WTC11 (cell line): ENCODE data around the gene JUP. TPM values are rescaled to one million over a fixed set of nuclear protein-coding genes. Genes with fewer than 3 reads are reported as not detected.

Source experiments
- ATAC-seq: fragments of 200-7000 bp; cut with Tn5 transposase; 2 replicates; pipeline ENCODE4 v1.10.0; 2021; ENCODE audit warnings: mild to moderate bottlenecking, moderate library complexity
- CTCF ChIA-PET: fragments of 300-600 bp; sonication (Branson Sonifier 250); formaldehyde crosslinking; loops from one replicate; lab custom pipeline; 2021; ENCODE audit warnings: antibody characterized with exemption; lab: Charles Lee
- POLR2A ChIA-PET: fragments of 350-600 bp; sonication (Branson Sonifier 250); formaldehyde crosslinking; loops from one replicate; lab custom pipeline; 2021; ENCODE audit warnings: antibody characterized with exemption; lab: Charles Lee
- DNase-seq: peaks from one replicate; pipeline ENCODE4 v3.0.0; 2021; ENCODE audit warnings: low spot score
- H3K27ac Mint-ChIP-seq: 2 replicates; pipeline ENCODE4 v1.8.0; 2021; ENCODE audit warnings: mixed read lengths
- H3K27me3 Mint-ChIP-seq: 2 replicates; pipeline ENCODE4 v1.8.0; 2021; ENCODE audit warnings: low read depth, mild to moderate bottlenecking, moderate library complexity, mixed read lengths
- H3K36me3 Mint-ChIP-seq: 2 replicates; pipeline ENCODE4 v1.8.0; 2021; ENCODE audit warnings: mixed read lengths
- H3K4me1 Mint-ChIP-seq: 2 replicates; pipeline ENCODE4 v1.8.0; 2022; ENCODE audit warnings: mixed read lengths
- H3K4me3 Mint-ChIP-seq: 2 replicates; pipeline ENCODE4 v1.8.0; 2021; ENCODE audit warnings: mild to moderate bottlenecking, moderate library complexity, mixed read lengths
- H3K9me3 Mint-ChIP-seq: 2 replicates; pipeline ENCODE4 v1.8.0; 2021; ENCODE audit warnings: mixed read lengths
- GRHL2 ChIP-seq: fragments of 250-450 bp; sonication (Bioruptor Pico); IDR thresholded peaks from 2 replicates; pipeline ENCODE4 v1.8.0; 2022; ENCODE audit warnings: mild to moderate bottlenecking, moderate library complexity; ENCODE audit not compliant: insufficient replicate concordance, severe bottlenecking
- GTF2I ChIP-seq: fragments of 250-450 bp; sonication (Bioruptor Pico); conservative IDR thresholded peaks from 2 replicates; pipeline ENCODE4 v1.4.0; 2021; ENCODE audit warnings: mild to moderate bottlenecking
- IRF2 ChIP-seq: sonication (generic); formaldehyde crosslinking; IDR thresholded peaks from 2 replicates; pipeline ENCODE4 v1.8.0; 2022; ENCODE audit warnings: low read depth, missing genetic modification reagents, borderline replicate concordance
- JAZF1 ChIP-seq: fragments of 250-450 bp; sonication (Bioruptor Pico); IDR thresholded peaks from 2 replicates; pipeline ENCODE4 v1.9.0; 2021; ENCODE audit warnings: moderate library complexity, mild to moderate bottlenecking, inconsistent platforms
- SP1 ChIP-seq: sonication (generic); formaldehyde crosslinking; conservative IDR thresholded peaks from 2 replicates; pipeline ENCODE4 v1.8.1; 2022; ENCODE audit warnings: missing genetic modification reagents
- ZBTB21 ChIP-seq: sonication (generic); formaldehyde crosslinking; IDR thresholded peaks from 2 replicates; pipeline ENCODE4 v1.8.1; 2023; ENCODE audit warnings: mild to moderate bottlenecking, missing genetic modification reagents, borderline replicate concordance
- ZNF317 ChIP-seq: sonication (generic); formaldehyde crosslinking; IDR thresholded peaks from 2 replicates; pipeline ENCODE4 v1.8.1; 2023; ENCODE audit warnings: low read depth, mild to moderate bottlenecking, moderate library complexity, missing genetic modification reagents, borderline replicate concordance
- ZSCAN18 ChIP-seq: fragments of 250-450 bp; sonication (Bioruptor Pico); IDR thresholded peaks from 2 replicates; pipeline ENCODE4 v2.1.2; 2022; ENCODE audit warnings: mild to moderate bottlenecking, moderate library complexity
- total RNA-seq: library from RNA; stranded (reverse); gene quantifications from 3 replicates; pipeline ENCODE4 v1.2.3, GENCODE V29; 2021
- TF ChIP-seq, protein P1 (sequence below): fragments of 200-600 bp; IDR thresholded peaks from 2 replicates; pipeline ENCODE4 v1.8.0; 2022; ENCODE audit warnings: antibody characterized with exemption
- TF ChIP-seq, protein P2 (sequence below): sonication (generic); formaldehyde crosslinking; IDR thresholded peaks from 2 replicates; pipeline ENCODE4 v1.8.1; 2022; ENCODE audit warnings: low read depth, mild to moderate bottlenecking, moderate library complexity, missing genetic modification reagents, borderline replicate concordance
- TF ChIP-seq, protein P3 (sequence below): sonication (generic); formaldehyde crosslinking; IDR thresholded peaks from 2 replicates; pipeline ENCODE4 v1.8.1; 2022; ENCODE audit warnings: mild to moderate bottlenecking, missing genetic modification reagents, moderate library complexity, borderline replicate concordance

The JUP gene
- total RNA-seq, 1 experiment from 2014 or later: 103 TPM

DNA sequence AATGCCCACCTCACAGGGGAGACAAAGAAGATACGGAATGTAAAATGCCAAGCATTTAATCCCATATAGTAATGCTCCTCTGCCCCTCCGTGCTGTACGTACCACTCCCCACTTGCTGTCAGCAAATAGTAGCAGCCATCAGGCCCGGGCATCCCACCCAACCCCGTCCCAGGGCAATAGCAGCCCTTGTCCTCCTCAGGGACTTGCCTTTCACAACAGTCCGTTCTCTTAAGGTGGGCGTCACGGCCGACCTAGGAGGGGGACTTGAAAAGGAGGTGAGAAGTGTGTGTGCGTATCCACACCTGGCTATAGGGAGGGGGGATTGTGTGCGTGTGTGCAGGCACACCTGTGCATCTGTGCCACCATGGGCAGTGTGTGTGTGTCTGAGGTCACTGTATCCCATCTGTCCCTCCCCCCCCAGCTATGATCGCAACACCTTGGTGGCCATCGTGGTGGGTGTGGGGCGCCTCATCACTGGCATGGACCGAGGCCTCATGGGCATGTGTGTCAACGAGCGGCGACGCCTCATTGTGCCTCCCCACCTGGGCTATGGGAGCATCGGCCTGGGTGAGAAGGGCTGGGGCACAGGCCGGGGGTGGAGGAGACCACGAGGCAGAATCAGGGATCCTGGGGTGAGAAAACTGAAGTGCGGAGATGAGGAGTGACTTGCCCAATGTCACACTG is 30.3 kb upstream of the JUP start:
- DNase-seq: no peak
- POLR2A ChIA-PET: no interaction called here
- Mint-ChIP-seq H3K27ac (peak overlapping the region; percentile 60; the same call in 1 of the 2 replicates), H3K4me1 (peaks cover 27% of the 10 kb centered on the region), H3K4me3 (no peak overlapping the region), H3K27me3 (no peaks in the 10 kb centered on the region), H3K36me3 (peaks cover 15% of the 10 kb centered on the region), H3K9me3 (no peaks in the 10 kb centered on the region)
- CTCF ChIA-PET: no interaction called here
- no peak for ATAC-seq
- no peak for TF ChIP-seq GTF2I (CRISPR knock-in tag)

DNA sequence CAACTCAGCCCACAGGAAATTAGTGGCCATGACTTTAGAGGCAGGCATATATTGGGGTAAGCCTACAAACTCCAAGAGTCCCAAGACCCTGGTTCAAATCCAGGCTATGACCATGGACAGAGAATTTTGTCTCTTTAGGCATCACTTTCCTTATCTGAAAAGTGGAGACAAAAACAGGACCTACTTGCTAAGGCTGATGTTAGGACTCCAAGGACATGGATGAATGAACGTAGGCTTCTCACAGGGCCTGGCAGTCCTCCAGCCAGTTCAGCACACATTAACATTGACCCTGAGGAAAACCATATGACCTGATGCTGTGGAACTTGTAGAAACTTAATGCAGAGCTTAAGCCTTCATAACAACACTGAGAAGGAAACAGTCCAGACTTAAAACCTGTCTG is 27.7 kb upstream of the JUP start:
- peak overlapping the region; percentile 98 for H3K4me3 Mint-ChIP-seq
- peaks cover 21% of the 10 kb centered on the region for H3K36me3 Mint-ChIP-seq
- POLR2A ChIA-PET: interaction anchor here (0.9 kb wide), 1 partner anchor 28 kb away, joined by 3 read pairs; the partner anchor contains the start of gene JUP
- no peaks in the 10 kb centered on the region for H3K9me3 Mint-ChIP-seq
- no peak overlapping the region for H3K27ac Mint-ChIP-seq
- peaks cover 33% of the 10 kb centered on the region for H3K4me1 Mint-ChIP-seq
- no peak for DNase-seq
- ATAC-seq: no peak
- no peak for TF ChIP-seq GRHL2
- TF ChIP-seq, protein P1, sequence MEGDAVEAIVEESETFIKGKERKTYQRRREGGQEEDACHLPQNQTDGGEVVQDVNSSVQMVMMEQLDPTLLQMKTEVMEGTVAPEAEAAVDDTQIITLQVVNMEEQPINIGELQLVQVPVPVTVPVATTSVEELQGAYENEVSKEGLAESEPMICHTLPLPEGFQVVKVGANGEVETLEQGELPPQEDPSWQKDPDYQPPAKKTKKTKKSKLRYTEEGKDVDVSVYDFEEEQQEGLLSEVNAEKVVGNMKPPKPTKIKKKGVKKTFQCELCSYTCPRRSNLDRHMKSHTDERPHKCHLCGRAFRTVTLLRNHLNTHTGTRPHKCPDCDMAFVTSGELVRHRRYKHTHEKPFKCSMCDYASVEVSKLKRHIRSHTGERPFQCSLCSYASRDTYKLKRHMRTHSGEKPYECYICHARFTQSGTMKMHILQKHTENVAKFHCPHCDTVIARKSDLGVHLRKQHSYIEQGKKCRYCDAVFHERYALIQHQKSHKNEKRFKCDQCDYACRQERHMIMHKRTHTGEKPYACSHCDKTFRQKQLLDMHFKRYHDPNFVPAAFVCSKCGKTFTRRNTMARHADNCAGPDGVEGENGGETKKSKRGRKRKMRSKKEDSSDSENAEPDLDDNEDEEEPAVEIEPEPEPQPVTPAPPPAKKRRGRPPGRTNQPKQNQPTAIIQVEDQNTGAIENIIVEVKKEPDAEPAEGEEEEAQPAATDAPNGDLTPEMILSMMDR: no peak
- no peak for TF ChIP-seq IRF2 (CRISPR knock-in tag)
- TF ChIP-seq JAZF1 (CRISPR knock-in tag): no peak
- TF ChIP-seq, protein P2, sequence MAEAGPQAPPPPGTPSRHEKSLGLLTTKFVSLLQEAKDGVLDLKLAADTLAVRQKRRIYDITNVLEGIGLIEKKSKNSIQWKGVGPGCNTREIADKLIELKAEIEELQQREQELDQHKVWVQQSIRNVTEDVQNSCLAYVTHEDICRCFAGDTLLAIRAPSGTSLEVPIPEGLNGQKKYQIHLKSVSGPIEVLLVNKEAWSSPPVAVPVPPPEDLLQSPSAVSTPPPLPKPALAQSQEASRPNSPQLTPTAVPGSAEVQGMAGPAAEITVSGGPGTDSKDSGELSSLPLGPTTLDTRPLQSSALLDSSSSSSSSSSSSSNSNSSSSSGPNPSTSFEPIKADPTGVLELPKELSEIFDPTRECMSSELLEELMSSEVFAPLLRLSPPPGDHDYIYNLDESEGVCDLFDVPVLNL: no peak
- TF ChIP-seq, protein P3, sequence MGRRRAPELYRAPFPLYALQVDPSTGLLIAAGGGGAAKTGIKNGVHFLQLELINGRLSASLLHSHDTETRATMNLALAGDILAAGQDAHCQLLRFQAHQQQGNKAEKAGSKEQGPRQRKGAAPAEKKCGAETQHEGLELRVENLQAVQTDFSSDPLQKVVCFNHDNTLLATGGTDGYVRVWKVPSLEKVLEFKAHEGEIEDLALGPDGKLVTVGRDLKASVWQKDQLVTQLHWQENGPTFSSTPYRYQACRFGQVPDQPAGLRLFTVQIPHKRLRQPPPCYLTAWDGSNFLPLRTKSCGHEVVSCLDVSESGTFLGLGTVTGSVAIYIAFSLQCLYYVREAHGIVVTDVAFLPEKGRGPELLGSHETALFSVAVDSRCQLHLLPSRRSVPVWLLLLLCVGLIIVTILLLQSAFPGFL (CRISPR knock-in tag): no peak
- no peak for TF ChIP-seq ZSCAN18 (CRISPR knock-in tag)
- CTCF ChIA-PET: interaction anchor here (1.1 kb wide), 1 partner anchor 14 kb away, joined by 3 read pairs; no protein-coding TSS in a partner anchor
- peaks cover 7% of the 10 kb centered on the region for H3K27me3 Mint-ChIP-seq

- DNase-seq: no peak
- CTCF ChIA-PET: interaction anchor here (1.5 to 4.6 kb wide), 3 partner anchors 12 to 76 kb away, joined by 5 to 91 read pairs (median 46); partner anchors contain the start of gene JUP
- POLR2A ChIA-PET: interaction anchor here (4.3 kb wide), 1 partner anchor 29 kb away, joined by 62 read pairs; the partner anchor contains the start of gene JUP
- Mint-ChIP-seq H3K9me3 (no peaks in the 10 kb centered on the region), H3K4me1 (peaks cover 32% of the 10 kb centered on the region), H3K4me3 (peak overlapping the region; percentile 98), H3K27ac (peak overlapping the region; percentile 60; the same call in 1 of the 2 replicates)
- TF ChIP-seq ZBTB21 (CRISPR knock-in tag) (no peak), ZNF317 (CRISPR knock-in tag) (no peak), SP1 (CRISPR knock-in tag) (no peak)
- TF ChIP-seq, all 79 proteins: peak for 0
- Mint-ChIP-seq H3K36me3 (peaks cover 22% of the 10 kb centered on the region), H3K27me3 (peaks cover 7% of the 10 kb centered on the region)
- ATAC-seq: no peak
Measured at GRCh38 chr17:41813699-41814124, 27.2 kb upstream of the JUP start.
